SU-DHL-6 (cell line): ENCODE data around the gene SLC28A3.

ENCODE experiments used
- EZH2phosphoT487 ChIP-seq: fragments of 200-600 bp; sonication (generic), shearing (Covaris generic); conservative IDR thresholded peaks from 2 replicates; pipeline ENCODE4 v1.6.1; 2018; ENCODE audit warnings: mild to moderate bottlenecking, antibody characterized with exemption, low read length, moderate library complexity, mixed read lengths
- TF ChIP-seq, protein P1 (sequence below): fragments of 200-600 bp; sonication (generic); IDR thresholded peaks from one replicate; pipeline ENCODE4 v1.5.1; 2017; ENCODE audit warnings: antibody characterized with exemption, mild to moderate bottlenecking, low read length, moderate library complexity; ENCODE audit not compliant: insufficient read depth, poor library complexity, severe bottlenecking

- TF ChIP-seq, protein P1, sequence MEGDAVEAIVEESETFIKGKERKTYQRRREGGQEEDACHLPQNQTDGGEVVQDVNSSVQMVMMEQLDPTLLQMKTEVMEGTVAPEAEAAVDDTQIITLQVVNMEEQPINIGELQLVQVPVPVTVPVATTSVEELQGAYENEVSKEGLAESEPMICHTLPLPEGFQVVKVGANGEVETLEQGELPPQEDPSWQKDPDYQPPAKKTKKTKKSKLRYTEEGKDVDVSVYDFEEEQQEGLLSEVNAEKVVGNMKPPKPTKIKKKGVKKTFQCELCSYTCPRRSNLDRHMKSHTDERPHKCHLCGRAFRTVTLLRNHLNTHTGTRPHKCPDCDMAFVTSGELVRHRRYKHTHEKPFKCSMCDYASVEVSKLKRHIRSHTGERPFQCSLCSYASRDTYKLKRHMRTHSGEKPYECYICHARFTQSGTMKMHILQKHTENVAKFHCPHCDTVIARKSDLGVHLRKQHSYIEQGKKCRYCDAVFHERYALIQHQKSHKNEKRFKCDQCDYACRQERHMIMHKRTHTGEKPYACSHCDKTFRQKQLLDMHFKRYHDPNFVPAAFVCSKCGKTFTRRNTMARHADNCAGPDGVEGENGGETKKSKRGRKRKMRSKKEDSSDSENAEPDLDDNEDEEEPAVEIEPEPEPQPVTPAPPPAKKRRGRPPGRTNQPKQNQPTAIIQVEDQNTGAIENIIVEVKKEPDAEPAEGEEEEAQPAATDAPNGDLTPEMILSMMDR, result no peak
- TF ChIP-seq EZH2phosphoT487, result no peak
Observed at GRCh38 chr9:84296146-84296843, 44.3 kb downstream of the SLC28A3 start.
